A673 (cell line): ENCODE results near the gene CMTM5. TPM values are rescaled to one million over a fixed set of nuclear protein-coding genes. Genes with fewer than 3 reads are reported as not detected.

Experiments used
- BruUV-seq: library from RNA; stranded (reverse); fragments of 400-500 nt; replicated peaks from 2 replicates; lab custom pipeline; 2021; lab: Mats Ljungman, UMichigan
- CTCF ChIA-PET: fragments of 300-600 bp; sonication (Branson Sonifier 250); formaldehyde crosslinking; loops from one replicate; lab custom pipeline; 2022; ENCODE audit warnings: antibody characterized with exemption; lab: Charles Lee
- POLR2A ChIA-PET: fragments of 300-600 bp; sonication (Branson Sonifier 250); formaldehyde crosslinking; loops from one replicate; lab custom pipeline; 2022; ENCODE audit warnings: antibody characterized with exemption; ENCODE audit not compliant: low non-redundant PET; lab: Charles Lee
- DNase-seq: peaks from one replicate; pipeline ENCODE4 v3.0.0-alpha.2; 2015; ENCODE audit warnings: low spot score
- H3K27ac ChIP-seq: fragments of 200-600 bp; sonication (generic); 2 replicates; pipeline ENCODE4 v1.5.1; 2016; ENCODE audit warnings: mixed run types, low read depth, mild to moderate bottlenecking, mixed read lengths, antibody characterized with exemption, low read length; ENCODE audit not compliant: poor library complexity, severe bottlenecking
- H3K27me3 ChIP-seq: fragments of 200-600 bp; sonication (generic); replicated peaks from 2 replicates; pipeline ENCODE4 v1.6.1; 2017; ENCODE audit warnings: mixed run types, low read depth, mild to moderate bottlenecking, mixed read lengths, antibody characterized with exemption, low read length; ENCODE audit not compliant: insufficient read depth, poor library complexity
- H3K36me3 ChIP-seq: fragments of 200-600 bp; sonication (generic); 2 replicates; pipeline ENCODE4 v1.6.1; 2016; ENCODE audit warnings: mixed run types, mild to moderate bottlenecking, mixed read lengths, antibody characterized with exemption, low read length; ENCODE audit not compliant: insufficient read depth, poor library complexity, severe bottlenecking
- H3K4me1 ChIP-seq: fragments of 200-600 bp; sonication (generic); 2 replicates; pipeline ENCODE4 v1.6.1; 2017; ENCODE audit warnings: mixed run types, mild to moderate bottlenecking, mixed read lengths, antibody characterized with exemption, low read length; ENCODE audit not compliant: insufficient read depth, poor library complexity, severe bottlenecking
- H3K4me3 ChIP-seq: fragments of 200-600 bp; sonication (generic); 2 replicates; pipeline ENCODE4 v1.5.1; 2016; ENCODE audit warnings: low read depth, mixed run types, mild to moderate bottlenecking, mixed read lengths, low read length; ENCODE audit not compliant: poor library complexity, severe bottlenecking
- H3K9me3 ChIP-seq: fragments of 200-600 bp; sonication (generic); 2 replicates; pipeline ENCODE4 v1.6.1; 2016; ENCODE audit warnings: mixed run types, low read depth, mild to moderate bottlenecking, mixed read lengths, antibody characterized with exemption, low read length; ENCODE audit not compliant: poor library complexity, severe bottlenecking
- CTCF ChIP-seq: fragments of 300-800, 200-600 bp; sonication (generic); conservative IDR thresholded peaks from 2 replicates; pipeline ENCODE4 v1.5.1; 2017; ENCODE audit warnings: low read depth, mild to moderate bottlenecking, antibody characterized with exemption, low read length, moderate library complexity, mixed read lengths
- EZH2 ChIP-seq: fragments of 200-600 bp; sonication (generic); IDR thresholded peaks from 2 replicates; pipeline ENCODE4 v1.6.1; 2017; ENCODE audit warnings: borderline replicate concordance, low read depth, mild to moderate bottlenecking, mixed read lengths, antibody characterized with exemption, low read length; ENCODE audit not compliant: poor library complexity, severe bottlenecking
- intact Hi-C: fragments of 100-400 bp; cut with micrococcal nuclease; formaldehyde crosslinking; loops from one replicate; pipeline ENCODE4 v1.10.0; 2022; ENCODE audit not compliant: unreplicated experiment
- microRNA-seq: library from miRNA; unstranded; fragments of <30 nt; microRNA quantifications from one replicate; pipeline ENCODE4 v1.2.0, GENCODE V29; 2021
- total RNA-seq: library from RNA; stranded (reverse); gene quantifications from 2 replicates; pipeline ENCODE4 v1.2.3, GENCODE V29; 2021

Gene CMTM5
- total RNA-seq, 1 experiment from 2014 or later, result not detected

GRCh38 chr14:23428686-23429495, 52.0 kb downstream of the CMTM5 start:
- ChIA-PET CTCF (no interaction called here), POLR2A (no interaction called here)
- no peaks in the 10 kb centered on the region for H3K27me3 ChIP-seq
- BruUV-seq, result no TSS peak
- no peak overlapping the region for H3K27ac ChIP-seq
- H3K4me1 ChIP-seq, result no peaks in the 10 kb centered on the region
- DNase-seq, result no peak
- H3K9me3 ChIP-seq, result no peaks in the 10 kb centered on the region
- TF ChIP-seq CTCF, result no peak
- no peak for TF ChIP-seq EZH2
- intact Hi-C loops, result no loop called here
- no peak overlapping the region for H3K4me3 ChIP-seq
- no peaks in the 10 kb centered on the region for H3K36me3 ChIP-seq

Small RNAs within 50 kb of the gene (microRNA-seq; reads per million reads assigned to microRNA genes)
- gene MIR208A, result 16.4 reads per million, percentile 40 among the genes with 10 or more reads in this experiment
- not detected for gene MIR208B

Other genes with a start within 250 kb of the CMTM5 start
- gene SLC7A8, start 193.4 kb upstream of the CMTM5 start, total RNA-seq, result 18.3 and 24.8 TPM in 2 replicates
- gene RNF212B, start 139.1 kb upstream of the CMTM5 start, total RNA-seq, result not detected in 2 replicates
- gene HOMEZ, start 90.9 kb upstream of the CMTM5 start, total RNA-seq, result 6.3 and 9.5 TPM in 2 replicates
- 9.7 and 10.9 TPM in 2 replicates for gene PPP1R3E, start 74.2 kb upstream of the CMTM5 start, total RNA-seq
- gene BCL2L2, start 70.2 kb upstream of the CMTM5 start, total RNA-seq, result 22.8 and 25.1 TPM in 2 replicates
- 275 and 287 TPM in 2 replicates for gene PABPN1, start 55.6 kb upstream of the CMTM5 start, total RNA-seq
- 23.0 and 28.4 TPM in 2 replicates for gene SLC22A17, start 24.2 kb upstream of the CMTM5 start, total RNA-seq
- gene EFS, start 11.9 kb upstream of the CMTM5 start, total RNA-seq, result 55.9 and 60.9 TPM in 2 replicates
- not detected in 2 replicates for gene IL25, start 4.2 kb upstream of the CMTM5 start, total RNA-seq
- gene MYH6, start 31.2 kb downstream of the CMTM5 start, total RNA-seq, result not detected in 2 replicates
- not detected in 2 replicates for gene MYH7, start 58.6 kb downstream of the CMTM5 start, total RNA-seq
- 59.9 and 71.2 TPM in 2 replicates for gene NGDN, start 92.7 kb downstream of the CMTM5 start, total RNA-seq
- gene ZFHX2, start 174.7 kb downstream of the CMTM5 start, total RNA-seq, result 4.8 and 5.8 TPM in 2 replicates
- gene THTPA, start 179.2 kb downstream of the CMTM5 start, total RNA-seq, result 12.3 and 18.9 TPM in 2 replicates
- gene AP1G2, start 190.7 kb downstream of the CMTM5 start, total RNA-seq, result 26.0 and 40.1 TPM in 2 replicates
- 0.22 TPM in 1 of 2 replicates, not detected in the other for gene JPH4, start 201.7 kb downstream of the CMTM5 start, total RNA-seq